Pancreas (tissue), 10 donors: ENCODE data around the gene ATRN. TPM values are rescaled to one million over a fixed set of nuclear protein-coding genes. Genes with fewer than 3 reads are reported as not detected.

Experiments used
- ATAC-seq, 4 donors: fragments of 200-7000 bp; cut with Tn5 transposase; one replicate each; pipeline versions ENCODE4 v1.8.0 to v1.9.1; 2020; ENCODE audit warnings: mild to moderate bottlenecking in 4 of 4, moderate library complexity in 4 of 4
- DNase-seq, 6 donors: peaks; one replicate each; pipeline ENCODE4 v3.0.0-alpha.2; 2020
- FAIRE-seq: peaks from 2 replicates; lab custom pipeline; 2012; peaks lifted over from hg19 to GRCh38; lab: Jason Lieb, UNC
- H3K27ac ChIP-seq, 4 donors: fragments of 200-600 bp; sonication (generic); 1 replicate in 3 of 4; 2 replicates in 1 of 4; pipeline versions ENCODE4 v1.5.0 to v1.8.0; 2020
- H3K27me3 ChIP-seq, 4 donors: fragments of 200-600 bp; one replicate each; pipeline ENCODE4 v1.8.0; 2021
- H3K36me3 ChIP-seq, 3 donors: fragments of 200-600 bp; sonication (generic) in 1 of 3; one replicate each; pipeline versions ENCODE4 v1.5.0 to v1.8.0; 2020 to 2021
- H3K4me1 ChIP-seq, 3 donors: fragments of 200-600 bp; one replicate each; pipeline ENCODE4 v1.8.0; 2021
- H3K4me3 ChIP-seq, 4 donors: fragments of 200-600 bp; sonication (generic) in 2 of 4; one replicate each; pipeline versions ENCODE4 v1.5.0 to v1.8.0; 2020 to 2021
- H3K9me3 ChIP-seq, 4 donors: fragments of 200-600 bp; one replicate each; pipeline ENCODE4 v1.8.0; 2021
- CTCF ChIP-seq, 4 donors: fragments of 200-600 bp; sonication (generic) in 3 of 4; IDR thresholded peaks; one replicate each; pipeline versions ENCODE4 v1.5.0 to v1.8.0; 2021; ENCODE audit warnings: antibody characterized with exemption in 4 of 4
- WGBS, 2 donors: extraction: QIAGEN DNeasy Blood & Tissue Kit; methylation state at CpG; one replicate each; pipeline ENCODE4 v1.1.7; 2013; 5-methylcytosine and 5-hydroxymethylcytosine counted together
- intact Hi-C, 3 donors: fragments of 100-400 bp; cut with DNase I; formaldehyde crosslinking; loops; one replicate each; pipeline versions ENCODE4 v1.11.1 to v1.14.2; 2022
- polyA plus RNA-seq, 2 donors: library from polyadenylated mRNA; stranded (reverse); fragments of 200-250 nt; gene quantifications; one replicate each; pipeline ENCODE4 v1.2.3, GENCODE V29; 2013
- total RNA-seq, 6 donors: library from RNA; stranded (reverse); fragmentation: NEBNext Ultra II Directional in 4 of 6; extraction: Animal tissue kit (Norgen Biotek cat#: 25700) in 4 of 6; gene quantifications; one replicate each; pipeline versions ENCODE4 v1.2.1 to v1.2.4, GENCODE V29; 2021 to 2023
- donor health status: healthy with polysubstance abuse.
- donor health status: DM: no; HTN: no; CAD: no; lungs with moderate emphysema.
- donor health status: DM: no; HTN: no; CAD: no.
- donor health status: control.
- donor health status: control.
- donor health status: Bipolar disorder and iron deficiency.
- donor health status: DM: yes; HTN: yes; CAD: no.
- donor health status: DM: no; HTN: no; CAD: no.
- donor health status: DM: no; HTN: no; CAD: no.
- donor health status: DM: yes; HTN: yes; CAD: no.

ATRN gene
- total and polyA plus RNA-seq, 8 donors, result 3.6 to 30.4 (median 20.6) TPM

- FAIRE-seq (no peak), ATAC-seq (no peak), DNase-seq (no peak)
- no peaks in the 10 kb centered on the region for H3K27me3 ChIP-seq
- H3K27ac ChIP-seq, result no peak overlapping the region
- no peak for TF ChIP-seq CTCF (IDR thresholded peaks at IDR 0.05)
- H3K9me3 ChIP-seq, result no peaks in the 10 kb centered on the region
- peaks cover 0 to 14% (median 10%) of the 10 kb centered on the region in 3 donors for H3K4me1 ChIP-seq
- H3K36me3 ChIP-seq, result peaks cover 0 to 25% (median 0%) of the 10 kb centered on the region in 3 donors
- intact Hi-C loops, result no loop called here
- no peak overlapping the region for H3K4me3 ChIP-seq
Measured at GRCh38 chr20:3647473-3647872, 176.7 kb downstream of the ATRN start.

DNA sequence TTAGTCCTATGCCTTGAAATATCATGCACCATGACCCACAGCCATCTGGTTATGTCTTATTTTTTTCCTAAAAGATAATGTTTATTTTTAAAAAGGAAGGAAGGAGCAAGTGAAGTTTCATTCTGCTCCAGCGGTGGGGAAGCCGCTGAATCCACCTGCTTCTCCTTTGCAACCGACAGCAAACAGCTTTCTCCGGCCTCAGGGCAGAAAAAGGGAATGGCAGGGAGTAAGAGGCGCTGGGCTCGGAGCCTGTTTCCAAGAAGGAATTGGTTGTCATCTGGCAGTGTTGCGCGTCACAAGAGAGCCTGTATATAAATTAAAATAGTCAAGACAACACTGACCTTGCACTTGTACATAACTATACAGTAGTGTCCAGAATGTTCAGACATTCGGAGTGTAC lies 178.1 kb downstream of the ATRN start:
- H3K4me1 ChIP-seq, result peaks cover 0 to 16% (median 10%) of the 10 kb centered on the region in 3 donors
- H3K9me3 ChIP-seq, result no peaks in the 10 kb centered on the region
- 94 to 97% methylated on average over 9 of the region's 9 CpGs for WGBS, 2 donors
- FAIRE-seq (no peak), ATAC-seq (no peak), DNase-seq (no peak)
- H3K27ac ChIP-seq, result no peak overlapping the region
- H3K36me3 ChIP-seq, result peaks cover 0 to 21% (median 0%) of the 10 kb centered on the region in 3 donors
- no peak for TF ChIP-seq CTCF (IDR thresholded peaks at IDR 0.05)
- intact Hi-C loops, result no loop called here
- H3K27me3 ChIP-seq, result no peaks in the 10 kb centered on the region
- no peak overlapping the region for H3K4me3 ChIP-seq

DNA sequence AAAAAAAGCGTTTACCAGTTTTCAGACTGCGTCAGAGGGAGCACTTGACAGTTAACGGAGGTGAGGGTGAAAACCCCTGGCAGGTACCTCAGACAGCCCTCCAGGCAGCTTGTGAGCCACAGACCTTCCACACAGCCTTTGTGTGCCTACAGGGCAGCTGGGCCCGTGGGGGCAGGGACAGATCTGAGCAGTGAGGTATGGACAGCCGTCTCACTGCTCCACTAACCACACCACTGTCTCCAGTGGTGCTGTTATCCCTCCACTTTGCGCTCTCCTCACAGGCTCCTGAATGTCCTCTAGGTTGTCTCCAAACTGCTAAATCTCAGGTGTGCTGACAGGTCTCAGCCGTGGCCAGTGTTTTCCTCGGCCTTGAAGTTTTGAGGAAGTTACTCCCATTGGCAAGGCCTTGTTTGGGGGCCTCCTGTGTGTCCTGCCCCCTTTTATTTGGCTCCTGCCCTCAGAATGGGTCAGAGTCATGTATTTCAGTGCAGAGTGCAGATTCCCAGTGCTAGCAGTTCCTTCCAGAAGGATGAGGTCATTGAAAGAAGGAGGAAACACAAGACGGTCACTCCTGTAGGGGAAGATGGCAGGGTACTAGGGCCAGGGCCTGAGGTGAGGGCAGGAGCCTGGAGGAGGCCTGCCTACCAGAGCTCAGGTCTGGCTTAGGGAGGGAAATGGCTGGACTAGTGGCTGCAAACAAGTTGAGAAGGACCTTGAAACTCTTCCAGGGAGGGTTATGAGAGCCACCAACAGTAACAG lies 180.6 kb downstream of the ATRN start:
- DNase-seq (peak in 1 of 6 donors; percentile 35), ATAC-seq (peak; percentile 45 to 65 (median 60)), FAIRE-seq (no peak)
- no peak for TF ChIP-seq CTCF (IDR thresholded peaks at IDR 0.05)
- H3K4me1 ChIP-seq, result peaks cover 0 to 16% (median 10%) of the 10 kb centered on the region in 3 donors
- no peak overlapping the region for H3K4me3 ChIP-seq
- H3K27me3 ChIP-seq, result no peaks in the 10 kb centered on the region
- WGBS, 2 donors, result 58 to 64% methylated on average over 9 of the region's 9 CpGs
- intact Hi-C loops, result no loop called here
- peaks cover 0 to 9% (median 0%) of the 10 kb centered on the region in 3 donors for H3K36me3 ChIP-seq
- peak overlapping the region in 2 of 4 donors; percentile 15 to 50 for H3K27ac ChIP-seq
- no peaks in the 10 kb centered on the region for H3K9me3 ChIP-seq

- 38 to 41% methylated on average over 9 of the region's 9 CpGs for WGBS, 2 donors
- H3K4me3 ChIP-seq, result no peak overlapping the region
- no peaks in the 10 kb centered on the region for H3K9me3 ChIP-seq
- FAIRE-seq (no peak), DNase-seq (peak in 5 of 6 donors; percentile 49 to 68 (median 61)), ATAC-seq (peak; percentile 73 to 93 (median 87))
- no peak for TF ChIP-seq CTCF (IDR thresholded peaks at IDR 0.05)
- peak overlapping the region in 2 of 4 donors; percentile 15 to 50 for H3K27ac ChIP-seq
- peaks cover 0 to 16% (median 10%) of the 10 kb centered on the region in 3 donors for H3K4me1 ChIP-seq
- intact Hi-C loops, result no loop called here
- H3K27me3 ChIP-seq, result no peaks in the 10 kb centered on the region
- peaks cover 0 to 9% (median 0%) of the 10 kb centered on the region in 3 donors for H3K36me3 ChIP-seq
Measured at GRCh38 chr20:3652221-3652620, 181.4 kb downstream of the ATRN start.
